PC-3 (cell line): ENCODE results near the gene BCAR3. TPM values are rescaled to one million over a fixed set of nuclear protein-coding genes. Genes with fewer than 3 reads are reported as not detected.

Experiments
- ATAC-seq: fragments of 200-7000 bp; cut with Tn5 transposase; 2 replicates; pipeline ENCODE4 v1.9.1; 2020; ENCODE audit warnings: mild to moderate bottlenecking, moderate library complexity
- BruUV-seq: library from RNA; stranded (reverse); fragments of 400-500 nt; replicated peaks from 2 replicates; lab custom pipeline; 2021; lab: Mats Ljungman, UMichigan
- CTCF ChIA-PET: fragments of 300-600 bp; sonication (Branson Sonifier 250); formaldehyde crosslinking; loops from one replicate; lab custom pipeline; 2022; ENCODE audit warnings: antibody characterized with exemption; lab: Charles Lee
- POLR2A ChIA-PET: fragments of 300-600 bp; sonication (Branson Sonifier 250); formaldehyde crosslinking; loops from one replicate; lab custom pipeline; 2022; ENCODE audit warnings: antibody characterized with exemption; ENCODE audit not compliant: unreplicated experiment; lab: Charles Lee
- DNase-seq: peaks from one replicate; pipeline ENCODE4 v3.0.0-alpha.2; 2015
- H2AFZ ChIP-seq: fragments of 300-600 bp; sonication (generic); 2 replicates; pipeline ENCODE4 v1.6.0; 2016; ENCODE audit warnings: antibody characterized with exemption, low read length
- H3F3A ChIP-seq: fragments of 300-600 bp; sonication (generic); one replicate; pipeline ENCODE4 v1.6.0; 2017; ENCODE audit warnings: antibody characterized with exemption, low read length, control low read depth, mild to moderate bottlenecking; ENCODE audit not compliant: unreplicated experiment
- H3K27ac ChIP-seq: fragments of 300-600 bp; sonication (generic); 2 replicates; pipeline ENCODE4 v1.5.1; 2016; ENCODE audit warnings: mild to moderate bottlenecking, low read length
- H3K27me3 ChIP-seq: fragments of 300-600 bp; sonication (generic); 2 replicates; pipeline ENCODE4 v1.6.1; 2016; ENCODE audit warnings: low read length, mixed read lengths
- H3K36me3 ChIP-seq: fragments of 300-600 bp; sonication (generic); 2 replicates; pipeline ENCODE4 v1.6.1; 2016; ENCODE audit warnings: low read depth, mixed run types, low read length, mixed read lengths
- H3K4me1 ChIP-seq: fragments of 300-600 bp; sonication (generic); 2 replicates; pipeline ENCODE4 v1.5.1; 2016; ENCODE audit warnings: low read length; ENCODE audit not compliant: insufficient read depth
- H3K4me2 ChIP-seq: fragments of 300-600 bp; sonication (generic); 2 replicates; pipeline ENCODE4 v1.6.0; 2016; ENCODE audit warnings: low read length
- H3K4me3 ChIP-seq: fragments of 300-600 bp; sonication (generic); 2 replicates; pipeline ENCODE4 v1.5.1; 2016; ENCODE audit warnings: mild to moderate bottlenecking, low read length, mixed read lengths
- H3K79me2 ChIP-seq: fragments of 300-600 bp; sonication (generic); 2 replicates; pipeline ENCODE4 v1.6.1; 2017; ENCODE audit warnings: low read length, mixed read lengths
- H3K9ac ChIP-seq: fragments of 300-600 bp; sonication (generic); 2 replicates; pipeline ENCODE4 v1.6.0; 2016; ENCODE audit warnings: mild to moderate bottlenecking, low read length
- H3K9me2 ChIP-seq: fragments of 300-600 bp; sonication (generic); replicated peaks from 2 replicates; pipeline ENCODE4 v1.6.1; 2016; ENCODE audit warnings: mixed run types, low read length, mixed read lengths
- H3K9me3 ChIP-seq: fragments of 300-600 bp; sonication (generic); 2 replicates; pipeline ENCODE4 v1.6.1; 2016; ENCODE audit warnings: low read length, mixed read lengths
- H4K20me1 ChIP-seq: fragments of 300-600 bp; sonication (generic); 2 replicates; pipeline ENCODE4 v1.6.1; 2016; ENCODE audit warnings: low read length, mixed read lengths
- EZH2 ChIP-seq: fragments of 300-600 bp; sonication (generic); IDR thresholded peaks from one replicate; pipeline ENCODE4 v1.6.1; 2017; ENCODE audit warnings: antibody characterized with exemption, mild to moderate bottlenecking, low read length; ENCODE audit not compliant: unreplicated experiment
- EZH2phosphoT487 ChIP-seq: fragments of 300-600 bp; sonication (generic); IDR thresholded peaks from 2 replicates; pipeline ENCODE4 v1.6.1; 2018; ENCODE audit warnings: mild to moderate bottlenecking, antibody characterized with exemption, low read length, borderline replicate concordance
- intact Hi-C: fragments of 100-400 bp; cut with micrococcal nuclease; formaldehyde crosslinking; loops from 2 replicates; pipeline ENCODE4 v1.9.0; 2023
- total RNA-seq: library from RNA; depleted of rRNA; stranded (reverse); fragments of >200 nt; gene quantifications from 2 replicates; pipeline ENCODE4 v1.2.3, GENCODE V29; 2014
- TF ChIP-seq, protein P1 (sequence below): fragments of 300-600 bp; sonication (generic); conservative IDR thresholded peaks from 2 replicates; pipeline ENCODE4 v1.5.1; 2017; ENCODE audit warnings: antibody characterized with exemption, low read depth, mild to moderate bottlenecking, low read length

Gene BCAR3
- total RNA-seq, 1 experiment from 2014 or later: 171 TPM

DNA sequence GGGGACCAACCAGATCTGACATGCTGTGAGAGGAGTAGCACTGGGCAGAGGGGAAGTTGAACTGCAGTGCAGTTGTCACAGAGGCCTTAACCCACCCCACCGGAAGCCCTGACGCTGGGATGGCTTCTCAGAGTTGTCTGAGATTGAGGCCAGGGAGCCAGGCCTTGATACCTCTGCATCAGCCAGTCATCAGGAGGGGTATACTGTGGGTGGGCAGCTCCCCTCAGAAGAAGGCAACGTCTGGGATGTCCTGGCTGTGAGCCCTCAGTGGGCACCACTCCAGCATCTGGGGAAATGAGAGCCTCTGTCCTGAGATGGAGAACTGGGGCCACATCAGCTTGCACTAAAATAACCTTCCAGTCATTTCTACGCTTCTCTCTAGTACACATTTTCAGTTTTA is 47.9 kb upstream of the BCAR3 start:
- CTCF ChIA-PET: no interaction called here
- ATAC-seq: no peak
- TF ChIP-seq EZH2: no peak
- no peak for TF ChIP-seq EZH2phosphoT487
- TF ChIP-seq, protein P1, sequence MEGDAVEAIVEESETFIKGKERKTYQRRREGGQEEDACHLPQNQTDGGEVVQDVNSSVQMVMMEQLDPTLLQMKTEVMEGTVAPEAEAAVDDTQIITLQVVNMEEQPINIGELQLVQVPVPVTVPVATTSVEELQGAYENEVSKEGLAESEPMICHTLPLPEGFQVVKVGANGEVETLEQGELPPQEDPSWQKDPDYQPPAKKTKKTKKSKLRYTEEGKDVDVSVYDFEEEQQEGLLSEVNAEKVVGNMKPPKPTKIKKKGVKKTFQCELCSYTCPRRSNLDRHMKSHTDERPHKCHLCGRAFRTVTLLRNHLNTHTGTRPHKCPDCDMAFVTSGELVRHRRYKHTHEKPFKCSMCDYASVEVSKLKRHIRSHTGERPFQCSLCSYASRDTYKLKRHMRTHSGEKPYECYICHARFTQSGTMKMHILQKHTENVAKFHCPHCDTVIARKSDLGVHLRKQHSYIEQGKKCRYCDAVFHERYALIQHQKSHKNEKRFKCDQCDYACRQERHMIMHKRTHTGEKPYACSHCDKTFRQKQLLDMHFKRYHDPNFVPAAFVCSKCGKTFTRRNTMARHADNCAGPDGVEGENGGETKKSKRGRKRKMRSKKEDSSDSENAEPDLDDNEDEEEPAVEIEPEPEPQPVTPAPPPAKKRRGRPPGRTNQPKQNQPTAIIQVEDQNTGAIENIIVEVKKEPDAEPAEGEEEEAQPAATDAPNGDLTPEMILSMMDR: no peak

DNA sequence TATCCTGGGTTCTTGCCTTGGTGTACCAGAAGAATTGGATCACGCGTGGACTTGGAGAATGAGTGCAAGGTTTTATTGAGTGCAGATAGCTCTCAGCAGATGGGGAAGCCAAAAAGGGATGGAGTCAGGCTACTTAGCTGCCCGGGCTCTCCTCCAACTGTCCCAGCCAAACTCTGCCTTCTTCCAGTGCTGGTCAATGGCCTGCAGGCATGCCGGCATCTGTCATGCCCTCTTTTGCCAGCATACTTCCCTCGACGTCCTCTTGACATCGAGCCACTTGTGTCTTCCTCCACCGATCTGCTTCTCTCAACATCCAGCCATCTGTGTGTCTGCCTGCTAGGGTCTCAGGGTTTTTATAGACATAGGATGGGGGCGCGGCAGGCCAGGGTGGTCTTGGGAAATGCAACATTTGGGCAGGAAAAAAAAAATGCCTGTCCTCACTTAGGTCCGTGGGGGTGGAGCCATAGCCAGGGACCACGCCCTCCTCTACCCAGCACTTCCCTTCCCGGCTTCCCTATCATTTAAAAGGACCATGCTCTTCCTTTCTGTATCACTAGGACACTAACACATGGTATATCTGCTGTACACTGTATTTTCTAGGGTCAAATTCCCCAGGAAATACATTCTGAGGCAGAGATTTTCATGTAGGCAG is 47.0 kb upstream of the BCAR3 start:
- ChIA-PET CTCF (no interaction called here), POLR2A (no interaction called here)
- no peaks in the 10 kb centered on the region for H3K9me2 ChIP-seq
- no peaks in the 10 kb centered on the region for H3K27me3 ChIP-seq
- no peak overlapping the region for H3K9ac ChIP-seq
- no peak overlapping the region for H3K27ac ChIP-seq
- H3K36me3 ChIP-seq: no peaks in the 10 kb centered on the region
- no peak for TF ChIP-seq EZH2
- no peak overlapping the region for H3K4me2 ChIP-seq
- no peak for DNase-seq
- no peak overlapping the region for H2AFZ ChIP-seq
- H3K4me3 ChIP-seq: no peak overlapping the region
- H3K4me1 ChIP-seq: peaks cover 1% of the 10 kb centered on the region; the same call in 1 of the 2 replicates
- no peaks in the 10 kb centered on the region for H3K9me3 ChIP-seq
- intact Hi-C loops: no loop called here
- ATAC-seq: no peak
- no TSS peak for BruUV-seq
- H4K20me1 ChIP-seq: no peaks in the 10 kb centered on the region
- H3K79me2 ChIP-seq: no peaks in the 10 kb centered on the region
- no peaks in the 10 kb centered on the region for H3F3A ChIP-seq

More for the DNA sequence above, 47.9 kb upstream of the BCAR3 start:
- no peak for DNase-seq
- no TSS peak for BruUV-seq
- H3F3A ChIP-seq: no peaks in the 10 kb centered on the region
- no peaks in the 10 kb centered on the region for H3K36me3 ChIP-seq
- H4K20me1 ChIP-seq: no peaks in the 10 kb centered on the region
- H2AFZ ChIP-seq: no peak overlapping the region
- intact Hi-C loops: no loop called here
- no peak overlapping the region for H3K4me3 ChIP-seq
- no peaks in the 10 kb centered on the region for H3K9me3 ChIP-seq
- no peaks in the 10 kb centered on the region for H3K9me2 ChIP-seq
- no peaks in the 10 kb centered on the region for H3K79me2 ChIP-seq
- POLR2A ChIA-PET: no interaction called here
- H3K4me1 ChIP-seq: no peaks in the 10 kb centered on the region
- no peak overlapping the region for H3K4me2 ChIP-seq
- no peak overlapping the region for H3K9ac ChIP-seq
- H3K27me3 ChIP-seq: no peaks in the 10 kb centered on the region
- H3K27ac ChIP-seq: no peak overlapping the region

DNA sequence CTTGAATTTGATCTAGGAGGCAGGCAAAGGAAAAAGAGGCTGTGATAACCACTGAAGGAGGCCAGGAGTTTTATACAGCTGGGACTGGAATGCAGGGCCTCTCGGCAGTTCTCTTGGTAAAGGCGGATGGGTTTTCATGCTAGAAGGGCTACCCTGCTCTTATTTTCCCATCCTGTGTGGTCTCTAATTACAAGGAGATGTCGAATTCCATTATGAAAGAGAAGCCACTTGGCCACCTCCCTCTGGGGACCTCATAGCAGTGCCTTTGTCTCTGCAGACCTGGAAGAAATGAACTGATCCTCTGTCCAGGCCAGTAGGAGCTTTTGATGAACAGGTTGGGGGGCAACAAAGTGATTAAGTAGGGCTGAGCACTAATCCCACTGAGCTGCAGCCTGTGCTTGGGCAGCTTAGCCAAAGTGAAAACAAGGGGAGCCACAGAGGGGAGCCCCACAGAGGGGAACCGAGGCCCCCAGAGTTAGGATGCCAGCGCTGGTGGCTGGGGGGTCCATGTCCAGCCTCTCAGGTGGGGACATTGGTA is 42.2 kb upstream of the BCAR3 start:
- ChIA-PET CTCF (no interaction called here), POLR2A (no interaction called here)
- intact Hi-C loops: no loop called here
- Histone ChIP-seq H3K4me3 (no peak overlapping the region), H3K9ac (no peak overlapping the region), H2AFZ (no peak overlapping the region), H3F3A (no peaks in the 10 kb centered on the region), H3K27me3 (no peaks in the 10 kb centered on the region), H3K9me3 (no peaks in the 10 kb centered on the region), H3K4me1 (peaks cover 41% of the 10 kb centered on the region), H3K4me2 (no peak overlapping the region), H4K20me1 (no peaks in the 10 kb centered on the region), H3K79me2 (no peaks in the 10 kb centered on the region), H3K27ac (0 out of 2 replicates have a peak overlapping the region, but pooled peaks have one; percentile 10), H3K9me2 (no peaks in the 10 kb centered on the region), H3K36me3 (no peaks in the 10 kb centered on the region)
- BruUV-seq: no TSS peak
- DNase-seq: no peak
- TF ChIP-seq, protein P1: no peak
- no peak for TF ChIP-seq EZH2phosphoT487
- no peak for TF ChIP-seq EZH2
- ATAC-seq: no peak
